Stomach smooth muscle (tissue), 2 donors: ENCODE data around the gene FMN1.

Experiments
- H3K27ac ChIP-seq: one replicate; pipeline ENCODE4 v1.7.0; 2013; ENCODE audit warnings: mild to moderate bottlenecking, low read length, inconsistent platforms
- H3K27me3 ChIP-seq, 2 donors: one replicate each; pipeline ENCODE4 v1.7.0; 2013; ENCODE audit warnings: low read length in 2 of 2; ENCODE audit not compliant: insufficient read depth in 2 of 2, control insufficient read depth in 1 of 2
- H3K36me3 ChIP-seq, 2 donors: one replicate each; pipeline ENCODE4 v1.7.0; 2013; ENCODE audit warnings: low read length in 2 of 2; ENCODE audit not compliant: control insufficient read depth in 2 of 2, insufficient read depth in 2 of 2
- H3K4me1 ChIP-seq: one replicate; pipeline ENCODE4 v1.7.0; 2013; ENCODE audit warnings: low read length; ENCODE audit not compliant: control insufficient read depth, insufficient read depth
- H3K4me3 ChIP-seq, 2 donors: one replicate each; pipeline ENCODE4 v1.7.0; 2013; ENCODE audit warnings: low read length in 2 of 2
- H3K9ac ChIP-seq, 2 donors: one replicate each; pipeline ENCODE4 v1.7.0; 2013; ENCODE audit warnings: low read length in 2 of 2, mild to moderate bottlenecking in 1 of 2
- H3K9me3 ChIP-seq, 2 donors: one replicate each; pipeline ENCODE4 v1.7.0; 2013; ENCODE audit warnings: low read length in 2 of 2; ENCODE audit not compliant: control insufficient read depth in 2 of 2
- donor health status: healthy.
- donor health status: Pancreatic carcinoma.

FMN1 gene

DNA sequence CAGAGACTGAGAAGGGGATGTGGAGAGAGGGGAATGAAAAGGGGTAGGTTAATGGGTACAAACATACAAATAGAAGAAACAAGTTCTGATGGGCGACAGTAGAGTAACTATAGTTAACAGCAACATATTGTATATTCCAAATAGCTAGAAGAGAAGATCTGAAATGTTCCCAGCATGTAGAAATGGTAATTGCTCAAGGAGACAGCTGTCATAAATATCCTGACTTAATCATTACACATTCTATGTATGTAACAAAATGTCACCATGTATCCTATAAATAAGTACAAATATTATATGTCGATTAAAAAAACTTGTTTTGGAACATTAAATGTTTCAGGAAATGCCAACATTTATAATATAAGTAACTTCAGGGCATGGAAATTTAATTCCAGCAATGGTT lies 23.3 kb downstream of the FMN1 start:
- no peak overlapping the region for H3K27ac ChIP-seq
- H3K9ac ChIP-seq: no peak overlapping the region
- H3K36me3 ChIP-seq: no peaks in the 10 kb centered on the region
- no peak overlapping the region for H3K4me3 ChIP-seq
- no peaks in the 10 kb centered on the region for H3K4me1 ChIP-seq
- no peaks in the 10 kb centered on the region for H3K9me3 ChIP-seq
- H3K27me3 ChIP-seq: no peaks in the 10 kb centered on the region

DNA sequence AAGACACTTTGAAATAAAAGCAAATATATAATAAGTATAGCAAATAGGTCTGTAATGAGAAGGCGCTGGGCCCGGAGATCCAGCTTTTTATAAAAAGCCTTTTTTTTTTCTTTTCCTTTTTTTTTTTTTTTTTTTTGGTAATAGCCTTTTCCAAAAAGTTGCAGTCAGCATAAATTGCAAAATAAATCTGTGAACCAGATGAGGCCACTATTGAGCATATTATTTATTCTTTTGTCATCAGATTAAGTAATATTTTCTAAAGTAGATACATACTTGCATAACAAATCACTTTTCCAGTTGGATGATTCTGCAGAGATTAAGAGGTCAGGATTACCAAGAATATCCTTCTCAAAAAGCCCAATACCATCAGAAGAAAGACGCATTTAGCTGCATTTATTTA lies 24.9 kb downstream of the FMN1 start:
- Histone ChIP-seq H3K9me3 (no peaks in the 10 kb centered on the region), H3K4me3 (no peak overlapping the region), H3K9ac (no peak overlapping the region), H3K27me3 (no peaks in the 10 kb centered on the region), H3K4me1 (no peaks in the 10 kb centered on the region), H3K36me3 (no peaks in the 10 kb centered on the region), H3K27ac (no peak overlapping the region)

DNA sequence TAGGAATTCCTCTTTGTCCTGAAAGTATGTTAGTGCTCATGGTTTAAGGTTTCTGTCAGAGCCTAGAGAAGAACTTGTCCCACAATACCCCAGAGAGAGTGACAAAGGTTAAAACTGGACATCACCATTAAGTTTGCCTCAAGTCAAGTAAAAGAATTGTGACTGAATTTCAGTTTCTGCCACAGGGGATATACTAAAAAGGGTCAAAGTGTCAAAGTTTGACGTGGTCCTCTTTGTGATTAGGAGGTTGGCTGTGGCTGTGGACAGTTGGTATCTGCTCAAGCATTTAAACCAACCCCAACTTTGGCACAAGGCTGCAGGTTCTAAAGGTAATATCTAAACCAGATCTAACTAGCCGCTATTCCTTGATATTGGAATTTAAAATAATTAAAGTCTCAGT lies 26.1 kb downstream of the FMN1 start:
- Histone ChIP-seq H3K27me3 (no peaks in the 10 kb centered on the region), H3K9ac (no peak overlapping the region), H3K4me3 (no peak overlapping the region), H3K36me3 (no peaks in the 10 kb centered on the region), H3K4me1 (no peaks in the 10 kb centered on the region), H3K27ac (no peak overlapping the region), H3K9me3 (no peaks in the 10 kb centered on the region)

DNA sequence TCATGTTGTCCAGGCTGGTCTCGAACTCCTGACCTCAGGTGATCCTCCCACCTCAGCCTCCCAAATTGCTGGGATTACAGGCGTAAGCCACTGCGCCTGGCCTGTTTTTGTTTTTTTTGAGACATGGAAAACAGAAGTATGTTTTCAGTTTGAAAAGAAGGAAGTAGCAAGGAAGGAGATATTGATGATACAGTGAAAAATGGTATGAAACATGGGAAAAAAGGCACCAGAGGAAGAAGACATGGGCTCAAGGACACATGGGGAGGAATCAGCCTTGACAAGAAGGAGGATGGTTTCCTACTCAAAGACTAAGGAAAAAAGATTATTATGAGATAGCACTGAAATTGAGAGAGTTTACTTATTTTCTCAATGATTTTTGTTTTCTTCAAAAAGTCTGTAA lies 30.7 kb downstream of the FMN1 start:
- no peaks in the 10 kb centered on the region for H3K27me3 ChIP-seq
- no peak overlapping the region for H3K4me3 ChIP-seq
- H3K27ac ChIP-seq: no peak overlapping the region
- peaks cover 11% of the 10 kb centered on the region for H3K4me1 ChIP-seq
- no peaks in the 10 kb centered on the region for H3K9me3 ChIP-seq
- H3K36me3 ChIP-seq: no peaks in the 10 kb centered on the region
- H3K9ac ChIP-seq: no peak overlapping the region

DNA sequence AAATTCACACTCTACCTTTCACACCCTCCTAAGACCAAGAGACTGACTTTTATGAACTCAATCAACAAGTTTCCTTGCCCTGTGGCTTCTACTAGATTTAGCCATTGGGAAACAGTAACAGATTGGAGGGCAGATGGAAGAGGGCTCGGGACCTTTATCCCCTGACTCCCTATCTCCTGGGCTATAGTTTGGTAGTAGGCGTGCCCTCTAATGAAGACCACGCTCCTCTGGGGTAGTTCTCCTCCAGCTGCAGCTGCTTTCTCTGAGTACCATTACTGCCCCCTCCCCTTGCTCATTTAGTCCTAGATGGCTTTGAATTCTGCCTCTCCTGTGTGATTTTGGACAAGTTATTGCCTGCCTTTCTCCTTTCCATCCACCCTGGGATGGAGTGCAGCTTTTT lies 33.3 kb downstream of the FMN1 start:
- no peak overlapping the region for H3K4me3 ChIP-seq
- no peaks in the 10 kb centered on the region for H3K9me3 ChIP-seq
- H3K36me3 ChIP-seq: no peaks in the 10 kb centered on the region
- peaks cover 11% of the 10 kb centered on the region for H3K4me1 ChIP-seq
- H3K9ac ChIP-seq: peak overlapping the region; percentile 39 to 64
- peak overlapping the region; percentile 96 for H3K27ac ChIP-seq
- no peaks in the 10 kb centered on the region for H3K27me3 ChIP-seq

DNA sequence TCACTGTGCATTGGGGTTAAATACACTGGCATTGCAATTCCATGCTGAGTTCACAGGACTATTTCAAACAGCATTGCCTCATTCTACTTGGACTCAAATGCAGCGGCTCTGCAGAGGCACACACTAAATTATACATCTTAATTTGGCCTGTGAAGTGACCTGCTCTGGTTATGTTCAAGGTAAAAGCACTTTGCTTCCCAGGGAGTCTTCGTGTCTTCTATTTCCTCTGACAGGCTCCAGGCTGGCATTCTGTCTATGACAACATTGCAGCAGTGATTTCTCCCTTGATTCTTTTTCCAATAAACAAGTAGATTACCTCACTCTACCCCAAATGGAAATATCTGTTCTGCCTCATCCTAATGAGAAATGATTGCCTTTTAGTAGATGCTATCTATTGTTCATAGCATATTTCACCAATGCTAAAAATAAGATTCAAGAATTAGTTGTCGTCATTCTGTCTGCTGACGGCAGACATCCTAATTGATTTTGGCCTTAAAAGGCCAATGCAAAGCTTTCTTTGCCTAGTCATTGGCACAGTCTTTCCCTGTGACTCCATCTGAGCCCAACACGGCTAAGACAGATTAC lies 33.8 kb downstream of the FMN1 start:
- H3K4me1 ChIP-seq: peaks cover 11% of the 10 kb centered on the region
- H3K36me3 ChIP-seq: no peaks in the 10 kb centered on the region
- no peaks in the 10 kb centered on the region for H3K9me3 ChIP-seq
- no peak overlapping the region for H3K4me3 ChIP-seq
- H3K9ac ChIP-seq: peak overlapping the region in 1 of 2 donors; percentile 54
- no peaks in the 10 kb centered on the region for H3K27me3 ChIP-seq
- H3K27ac ChIP-seq: peak overlapping the region; percentile 96

DNA sequence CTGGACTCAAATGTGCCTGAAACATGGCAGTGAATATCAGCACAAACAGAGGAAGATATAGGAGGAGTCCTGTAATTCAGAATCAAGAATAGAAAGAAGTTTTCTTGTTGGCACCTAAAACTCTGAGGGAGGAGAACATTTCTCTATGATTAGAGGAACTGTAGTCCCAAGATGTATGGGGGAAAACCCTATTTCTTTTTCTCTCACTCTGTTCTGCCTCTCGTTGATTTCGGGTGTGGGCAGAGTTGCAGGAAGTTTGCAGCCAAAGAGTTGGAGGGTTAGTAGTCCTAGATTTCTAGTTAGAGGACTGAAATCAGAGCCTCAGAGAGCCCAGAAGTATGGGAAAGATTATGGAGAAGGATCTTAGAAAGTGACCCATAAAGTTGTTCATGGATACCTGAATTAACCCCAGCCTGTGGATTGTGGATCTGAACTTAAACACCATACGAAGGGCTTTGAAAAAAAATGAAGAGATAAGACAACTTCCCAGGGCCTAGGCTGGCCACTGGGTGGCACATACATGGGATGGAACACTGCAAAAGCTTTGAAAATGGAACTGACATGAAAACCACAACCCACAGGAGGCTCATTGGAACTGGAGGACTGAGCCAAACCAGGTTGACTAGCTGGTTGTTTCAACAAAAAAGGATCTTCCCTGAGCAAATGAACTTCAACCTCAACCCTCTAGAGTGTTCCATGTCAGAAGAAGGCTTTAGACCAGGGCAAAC lies 34.6 kb downstream of the FMN1 start:
- peak overlapping the region; percentile 96 for H3K27ac ChIP-seq
- H3K4me1 ChIP-seq: peaks cover 11% of the 10 kb centered on the region
- H3K9me3 ChIP-seq: no peaks in the 10 kb centered on the region
- H3K27me3 ChIP-seq: no peaks in the 10 kb centered on the region
- H3K4me3 ChIP-seq: no peak overlapping the region
- no peaks in the 10 kb centered on the region for H3K36me3 ChIP-seq
- peak overlapping the region; percentile 47 to 54 for H3K9ac ChIP-seq

DNA sequence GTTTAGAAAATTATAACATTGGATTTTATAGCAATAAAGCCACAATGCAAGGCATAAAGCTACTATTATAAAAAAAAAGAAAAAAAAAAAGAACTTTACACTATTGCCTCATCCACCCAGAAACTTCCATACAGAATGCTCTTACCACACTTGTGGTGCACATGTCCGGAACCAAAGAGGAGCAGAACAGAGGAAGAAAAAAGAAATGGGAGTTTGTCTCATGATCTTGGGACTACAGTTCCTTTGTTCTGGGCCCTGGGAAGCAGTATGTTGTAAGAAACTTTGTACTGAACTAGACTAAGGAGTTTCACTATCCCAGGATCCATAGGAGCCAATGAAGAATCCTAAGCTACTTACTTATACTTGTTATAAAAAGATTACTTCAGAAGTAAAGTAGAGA lies 36.1 kb downstream of the FMN1 start:
- Histone ChIP-seq H3K27me3 (no peaks in the 10 kb centered on the region), H3K4me1 (peaks cover 11% of the 10 kb centered on the region), H3K4me3 (no peak overlapping the region), H3K27ac (no peak overlapping the region), H3K9ac (no peak overlapping the region), H3K36me3 (no peaks in the 10 kb centered on the region), H3K9me3 (no peaks in the 10 kb centered on the region)

DNA sequence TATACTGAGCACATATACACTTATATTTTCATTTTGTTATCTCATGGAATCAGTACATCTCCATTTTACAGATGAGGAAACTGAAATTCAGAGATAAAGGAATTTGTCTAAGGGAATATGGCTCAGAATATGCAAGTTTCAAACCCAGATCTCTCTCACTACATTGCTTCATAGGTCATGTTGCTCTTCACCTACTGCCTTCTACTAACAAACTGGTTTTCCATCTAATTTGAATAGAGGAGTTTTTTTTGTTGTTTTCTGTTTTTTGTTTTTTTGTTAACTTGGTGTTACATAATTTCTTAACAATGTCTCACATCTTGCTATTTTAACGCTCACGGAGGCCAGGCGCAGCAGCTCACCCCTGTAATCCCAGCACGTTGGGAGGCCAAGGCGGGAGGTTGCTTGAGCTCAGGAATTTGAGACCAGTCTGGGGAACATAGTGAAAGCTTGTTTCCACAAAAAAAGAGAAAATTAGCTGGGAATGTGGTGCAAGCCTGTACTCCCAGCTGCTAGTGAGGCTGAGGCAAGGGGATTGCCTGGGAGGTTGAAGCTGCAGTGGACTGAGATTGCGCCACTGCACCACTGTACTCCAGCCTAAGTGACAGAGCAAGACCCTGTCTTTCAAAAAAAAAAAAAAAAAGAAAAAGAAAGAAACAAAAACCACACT lies 37.0 kb downstream of the FMN1 start:
- no peaks in the 10 kb centered on the region for H3K36me3 ChIP-seq
- H3K9ac ChIP-seq: no peak overlapping the region
- no peak overlapping the region for H3K27ac ChIP-seq
- no peaks in the 10 kb centered on the region for H3K9me3 ChIP-seq
- H3K27me3 ChIP-seq: no peaks in the 10 kb centered on the region
- H3K4me1 ChIP-seq: peaks cover 15% of the 10 kb centered on the region
- no peak overlapping the region for H3K4me3 ChIP-seq

DNA sequence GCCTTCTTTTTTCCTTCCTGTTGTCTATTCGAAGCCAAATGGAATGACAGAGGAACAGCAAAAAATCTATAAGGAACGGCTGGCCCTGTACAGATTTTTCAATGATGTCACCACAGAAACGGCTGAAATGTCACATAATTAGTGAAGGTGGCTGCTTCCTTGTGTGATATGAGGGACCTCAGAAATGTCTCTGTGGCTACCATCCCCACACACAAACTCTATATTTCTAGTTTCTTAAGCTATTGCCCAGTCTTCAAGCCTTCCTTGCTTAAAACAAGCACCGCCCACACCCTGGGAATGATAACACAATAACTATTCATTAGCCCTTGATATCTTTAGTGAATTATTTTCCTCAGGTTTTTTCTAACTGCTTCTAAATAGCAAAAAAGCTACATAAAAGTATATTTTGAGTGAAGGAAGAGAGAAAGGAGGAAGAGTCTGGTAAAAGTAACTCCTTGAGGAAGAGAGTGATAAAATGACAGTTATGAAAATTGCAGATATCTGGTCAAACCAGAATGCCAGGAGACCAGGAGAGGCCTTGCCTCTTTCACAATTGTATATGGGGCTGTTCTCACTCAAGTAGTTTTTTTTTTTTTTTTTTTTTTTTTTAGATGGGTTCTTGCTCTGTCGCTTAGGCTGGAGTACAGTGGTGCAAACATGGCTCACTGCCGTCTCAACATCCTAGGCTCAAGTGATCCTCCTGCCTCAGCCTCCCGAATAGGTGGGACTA lies 38.7 kb downstream of the FMN1 start:
- H3K36me3 ChIP-seq: no peaks in the 10 kb centered on the region
- peaks cover 11% of the 10 kb centered on the region for H3K4me1 ChIP-seq
- H3K4me3 ChIP-seq: no peak overlapping the region
- H3K27me3 ChIP-seq: no peaks in the 10 kb centered on the region
- no peaks in the 10 kb centered on the region for H3K9me3 ChIP-seq
- no peak overlapping the region for H3K9ac ChIP-seq
- H3K27ac ChIP-seq: no peak overlapping the region
